ENCODE data around the gene C1QTNF4.
A peak's percentile ranks its signal among the peaks of the same experiment; 100 is the strongest.

The C1QTNF4 gene

DNA sequence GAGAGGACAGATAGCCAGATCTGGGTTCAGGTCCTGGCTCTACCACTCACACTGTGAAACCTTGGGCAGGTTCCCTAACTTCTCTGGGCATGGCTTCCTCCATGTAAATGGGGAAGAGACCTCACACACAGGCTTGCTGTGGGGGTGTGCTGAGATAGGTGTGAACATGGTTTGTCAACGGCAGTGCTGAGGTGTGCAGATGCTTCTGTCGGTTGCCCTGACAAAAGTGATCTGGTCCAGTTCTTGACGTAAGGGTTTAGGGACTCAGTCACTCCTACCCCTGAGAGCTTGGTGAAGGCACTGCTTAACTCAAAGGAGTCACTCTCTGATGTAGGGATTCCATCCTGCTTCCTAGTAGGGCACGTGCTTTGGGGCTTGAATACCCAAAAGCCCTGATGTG lies 2.0 kb downstream of the C1QTNF4 start:
- DNase-seq = no peak

DNA sequence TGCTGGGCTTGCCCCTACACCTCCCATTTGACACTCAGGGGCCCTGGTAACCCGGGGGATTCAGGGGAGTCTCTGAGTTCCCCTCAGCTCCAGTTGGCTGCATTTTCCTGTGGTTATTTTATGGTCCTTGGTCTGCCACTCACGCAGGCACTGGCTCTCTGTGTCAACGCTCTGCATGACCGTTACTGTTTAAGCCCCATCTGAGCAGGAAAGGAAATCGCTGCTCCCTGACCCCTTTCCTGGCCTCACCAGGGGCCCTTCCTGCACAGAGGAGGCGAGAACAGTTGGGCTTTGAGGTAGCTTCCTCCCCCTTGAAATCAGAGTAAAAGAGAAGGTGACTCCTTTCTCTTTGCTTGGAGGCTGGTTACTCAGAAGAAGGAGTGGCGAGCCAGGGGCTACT lies 2.4 kb downstream of the C1QTNF4 start:
- DNase-seq = no peak

GRCh38 chr11:47589977-47590861 lies 4.0 kb downstream of the C1QTNF4 start:
- DNase-seq = no peak

DNA sequence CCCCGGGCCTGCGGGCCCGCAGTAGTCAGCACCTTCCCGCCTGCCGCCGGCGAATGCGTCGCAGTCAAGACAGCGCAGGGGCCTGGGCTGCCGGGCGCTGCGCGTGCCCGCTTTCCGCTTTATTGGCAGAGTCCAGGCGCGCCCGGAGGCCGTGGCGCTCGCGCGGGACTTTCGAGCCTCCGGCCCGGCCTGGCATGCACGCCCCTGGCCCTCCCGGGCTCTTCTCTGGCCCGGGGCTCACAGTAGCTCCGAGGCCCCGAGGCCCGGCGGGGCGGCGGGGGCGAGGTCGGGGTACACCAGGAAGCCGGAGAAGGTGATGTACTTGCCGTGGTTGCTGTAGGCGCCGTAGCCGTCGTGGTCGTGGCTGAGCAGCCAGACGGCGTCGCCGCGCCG lies 4.6 kb downstream of the C1QTNF4 start:
- DNase-seq = no peak

GRCh38 chr11:47589118-47589517 lies 5.1 kb downstream of the C1QTNF4 start:
- DNase-seq = no peak

DNA sequence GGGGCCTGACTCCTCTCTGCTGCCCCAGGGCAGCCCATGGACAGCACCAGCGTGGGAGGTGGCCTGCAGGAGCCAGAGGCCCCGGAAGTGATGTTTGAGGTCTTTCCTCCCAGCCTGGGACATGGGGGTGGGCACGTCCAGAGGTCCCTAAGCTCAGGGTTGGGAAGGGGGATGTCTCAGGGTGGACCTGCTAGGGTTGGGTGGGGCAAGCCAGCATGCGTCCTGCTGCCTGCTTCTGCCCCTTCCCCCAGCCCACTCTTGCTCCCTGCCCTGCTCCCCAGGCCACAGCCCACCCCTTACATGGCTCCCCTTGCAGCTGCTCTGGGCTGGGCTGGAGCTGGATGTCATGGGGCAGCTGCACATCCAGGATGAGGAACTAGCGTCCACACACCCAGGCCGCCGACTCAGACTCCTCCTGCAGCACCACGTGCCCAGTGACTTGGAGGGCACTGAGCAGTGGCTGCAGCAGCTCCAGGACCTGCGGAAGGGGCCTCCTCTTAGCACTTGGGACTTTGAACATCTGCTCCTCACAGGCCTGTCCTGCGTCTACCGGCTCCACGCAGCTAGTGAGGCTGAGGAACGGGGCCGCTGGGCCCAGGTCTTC lies 6.4 kb downstream of the C1QTNF4 start:
- DNase-seq = no peak

GRCh38 chr11:47587039-47587716 lies 7.0 kb downstream of the C1QTNF4 start:
- no peak for DNase-seq

- DNase-seq = no peak
These were observed 7.9 kb downstream of the C1QTNF4 start, which contains the start of gene FAM180B for GRCh38 chr11:47586098-47586855. Gene FAM180B, plus strand, starts transcription at chr11:47586678. Its CDS starts 91 bp downstream, at chr11:47586769.

GRCh38 chr11:47583844-47584243 lies 10.4 kb downstream of the C1QTNF4 start:
- DNase-seq = no peak

GRCh38 chr11:47578524-47579494 lies 15.4 kb downstream of the C1QTNF4 start, which contains the start of the genes KBTBD4 and NDUFS3:
Gene KBTBD4, minus strand, starts transcription at chr11:47578970. Its CDS starts 19 bp downstream, at chr11:47578951.
Gene NDUFS3, plus strand, starts transcription at chr11:47579074. Its CDS starts 18 bp downstream, at chr11:47579092.
- peak; percentile 86 to 92 for DNase-seq

DNA sequence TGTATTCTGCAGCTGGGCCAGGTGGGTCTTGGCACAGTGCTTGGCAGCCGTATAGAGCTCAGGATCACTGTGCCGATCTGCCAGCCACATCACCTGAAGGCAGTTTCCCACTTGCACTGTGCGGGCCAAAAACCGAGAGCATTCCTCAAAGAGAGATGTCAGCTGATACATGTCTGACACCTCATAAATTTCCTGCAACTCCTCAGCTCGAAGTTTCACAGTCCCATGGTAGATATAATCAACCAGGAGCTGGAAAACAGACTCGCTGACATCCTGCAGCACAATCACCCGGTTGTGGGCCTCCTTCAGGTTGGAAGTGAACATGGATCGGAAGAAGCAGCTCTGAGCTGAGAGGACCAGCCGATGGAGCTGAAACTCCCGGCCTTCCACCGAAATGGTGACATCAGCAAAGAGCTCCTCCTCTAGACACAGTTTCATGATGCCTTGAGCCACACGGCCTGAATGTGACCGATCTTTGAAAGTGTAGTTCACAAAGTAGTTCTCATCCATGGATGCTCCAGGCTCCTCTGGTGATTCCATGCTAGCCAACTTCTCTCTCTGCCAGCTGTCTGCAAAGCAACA lies 16.7 kb downstream of the C1QTNF4 start:
- DNase-seq = no peak

- DNase-seq = no peak
These were observed 20.9 kb downstream of the C1QTNF4 start for GRCh38 chr11:47573321-47573720.

GRCh38 chr11:47572715-47573255 lies 21.4 kb downstream of the C1QTNF4 start:
- no peak for DNase-seq

DNA sequence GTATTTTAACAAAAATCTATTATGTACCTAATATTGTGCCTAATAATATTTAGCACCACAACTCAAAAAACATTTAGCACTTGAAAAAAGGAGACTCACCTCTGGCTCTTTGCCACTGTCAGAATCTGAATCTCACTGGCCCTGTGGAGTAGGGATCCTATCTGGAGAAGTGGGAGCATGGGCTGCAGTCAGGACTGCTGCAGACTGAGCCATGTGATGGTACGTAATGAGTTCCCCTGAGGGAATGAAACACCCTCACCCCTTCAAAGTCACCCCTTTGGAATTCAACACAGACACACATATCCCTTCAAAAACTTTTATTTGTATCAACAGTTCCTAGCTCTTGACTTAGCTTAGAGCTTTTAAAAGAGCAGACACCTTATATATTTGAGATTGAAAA lies 22.3 kb downstream of the C1QTNF4 start:
- no peak for DNase-seq

GRCh38 chr11:47571357-47571729 lies 22.9 kb downstream of the C1QTNF4 start:
- no peak for DNase-seq

DNA sequence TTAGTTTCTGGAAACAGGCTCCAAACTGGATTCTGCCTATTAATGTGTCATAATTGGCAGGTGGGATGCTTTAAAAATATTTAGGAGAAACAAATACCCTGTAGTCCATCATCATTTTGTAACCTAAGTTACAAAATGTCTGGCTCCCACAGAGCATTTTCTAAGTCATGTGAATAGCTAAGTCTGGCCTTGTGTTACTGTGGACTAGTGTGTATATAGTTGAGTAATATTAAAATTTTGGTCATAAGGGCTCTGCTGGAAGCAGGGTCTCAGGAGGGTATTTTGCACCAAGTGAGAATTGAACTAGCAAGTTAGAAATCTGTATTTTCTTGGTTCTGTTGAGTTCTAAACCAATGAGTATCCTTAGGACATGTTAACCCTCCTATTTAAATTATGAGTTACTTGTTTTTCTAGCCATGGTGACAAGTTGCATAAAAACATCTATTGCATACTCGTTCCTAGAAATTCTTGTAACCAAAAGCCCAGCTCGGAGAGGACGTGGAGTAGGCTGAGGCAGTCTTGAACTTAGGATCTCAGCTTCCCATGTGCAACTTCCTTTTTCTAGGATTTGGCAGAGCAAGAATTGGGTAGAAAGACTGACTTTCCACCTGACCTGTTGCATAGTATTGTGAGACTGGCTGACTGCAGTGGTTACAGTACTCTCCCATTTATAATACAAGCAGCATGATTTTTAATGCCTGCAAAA lies 23.4 kb downstream of the C1QTNF4 start:
- no peak for DNase-seq

DNA sequence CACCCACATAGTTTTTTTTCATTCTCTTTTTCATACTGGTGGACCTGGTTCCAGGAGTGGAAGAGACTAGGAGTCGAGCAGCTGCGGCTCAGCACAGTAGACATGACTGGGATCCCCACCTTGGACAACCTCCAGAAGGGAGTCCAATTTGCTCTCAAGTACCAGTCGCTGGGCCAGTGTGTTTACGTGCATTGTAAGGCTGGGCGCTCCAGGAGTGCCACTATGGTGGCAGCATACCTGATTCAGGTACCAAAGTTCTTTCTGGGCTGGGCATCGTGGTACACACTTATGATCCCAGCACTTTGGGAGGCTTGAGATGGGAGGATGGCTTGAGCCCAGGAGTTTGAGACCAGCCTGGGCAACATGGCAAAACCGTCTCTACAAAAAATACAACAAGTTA lies 24.6 kb downstream of the C1QTNF4 start:
- DNase-seq = no peak

DNA sequence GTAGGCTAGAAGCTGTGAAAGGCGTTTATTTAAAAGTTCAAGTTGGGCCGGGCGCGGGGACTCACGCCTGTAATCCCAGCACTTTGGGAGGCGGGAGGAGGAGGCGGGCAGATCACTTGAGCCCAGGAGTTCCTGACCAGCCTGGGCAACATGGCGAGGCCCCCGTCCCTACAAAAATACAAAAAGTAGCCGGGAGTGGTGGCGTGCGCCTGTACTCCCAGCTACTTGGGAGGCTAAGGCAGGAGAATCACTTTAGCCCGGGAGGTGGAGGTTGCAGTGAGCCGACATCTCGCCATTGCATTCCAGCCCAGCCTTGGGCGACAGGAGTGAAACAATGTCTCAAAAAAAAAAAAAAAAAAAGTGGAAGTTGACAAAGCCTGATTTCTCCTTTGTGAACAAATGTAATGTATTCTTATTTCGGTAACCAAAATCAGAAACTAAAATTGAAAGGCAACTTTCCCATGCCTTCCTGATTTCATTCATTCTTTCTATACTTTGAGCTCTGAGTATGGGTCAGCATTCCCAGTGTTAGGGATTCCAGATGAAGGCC lies 28.0 kb downstream of the C1QTNF4 start:
- DNase-seq = peak in 1 of 2 experiments; percentile 7

- DNase-seq = peak; percentile 73 to 89
These were observed 28.7 kb downstream of the C1QTNF4 start, which contains the start of gene PTPMT1 for GRCh38 chr11:47565340-47566148. Gene PTPMT1, plus strand, starts transcription at chr11:47565599. Its CDS starts 24 bp downstream, at chr11:47565623.

All from SHP77 (cell line).